Fibroblast of skin of left quadriceps (primary cell): Measurements from ENCODE around the gene NCOR2.

Source experiments
- DNase-seq, 2 experiments: peaks; one replicate each; pipeline ENCODE4 v3.0.0-alpha.2; 2013; ENCODE audit warnings: low read depth in 2 of 2

The NCOR2 gene

GRCh38 chr12:124560146-124560890 is 7.1 kb downstream of the NCOR2 start:
- DNase-seq = no peak

DNA sequence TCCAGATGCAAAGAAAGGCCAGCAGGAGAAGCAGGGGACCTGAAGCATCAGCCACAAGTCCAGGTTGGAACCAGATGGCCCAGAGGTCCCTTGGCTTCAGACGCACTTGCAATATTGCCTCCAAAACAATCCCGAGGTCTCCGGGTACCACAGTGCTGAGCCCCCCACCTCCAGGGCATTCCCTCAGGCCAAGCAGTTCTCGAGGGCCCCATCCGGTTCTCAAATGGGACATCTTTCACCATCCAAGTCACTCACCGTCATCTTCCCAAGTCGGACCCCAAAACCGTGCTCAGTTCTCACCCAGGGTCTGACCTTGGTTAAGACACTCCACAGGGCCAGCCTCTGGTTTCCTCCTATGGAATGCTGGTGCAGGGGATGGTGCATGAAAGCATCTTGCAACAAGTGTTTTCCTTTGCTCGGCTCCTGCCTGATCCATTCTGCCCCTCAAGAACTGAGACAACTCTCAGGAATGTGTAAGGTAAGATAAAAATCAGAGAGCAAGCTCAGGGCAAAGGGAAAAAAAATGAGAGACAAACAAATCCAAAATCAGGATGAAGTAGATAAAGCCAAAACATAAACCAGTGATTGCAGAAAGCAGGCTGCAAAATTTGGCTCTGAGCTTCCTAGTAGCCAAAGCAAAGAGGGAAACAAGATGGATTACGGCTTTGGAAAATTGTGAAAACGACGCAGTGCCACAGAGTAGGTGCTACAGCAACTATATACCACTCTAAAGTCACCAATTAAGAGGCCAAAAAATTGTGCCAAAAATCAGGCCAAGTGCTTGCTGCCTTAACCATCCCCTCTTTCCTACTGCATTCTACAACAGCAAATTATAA is 8.0 kb downstream of the NCOR2 start:
- DNase-seq = no peak

GRCh38 chr12:124558313-124558712 is 9.1 kb downstream of the NCOR2 start:
- DNase-seq = no peak

DNA sequence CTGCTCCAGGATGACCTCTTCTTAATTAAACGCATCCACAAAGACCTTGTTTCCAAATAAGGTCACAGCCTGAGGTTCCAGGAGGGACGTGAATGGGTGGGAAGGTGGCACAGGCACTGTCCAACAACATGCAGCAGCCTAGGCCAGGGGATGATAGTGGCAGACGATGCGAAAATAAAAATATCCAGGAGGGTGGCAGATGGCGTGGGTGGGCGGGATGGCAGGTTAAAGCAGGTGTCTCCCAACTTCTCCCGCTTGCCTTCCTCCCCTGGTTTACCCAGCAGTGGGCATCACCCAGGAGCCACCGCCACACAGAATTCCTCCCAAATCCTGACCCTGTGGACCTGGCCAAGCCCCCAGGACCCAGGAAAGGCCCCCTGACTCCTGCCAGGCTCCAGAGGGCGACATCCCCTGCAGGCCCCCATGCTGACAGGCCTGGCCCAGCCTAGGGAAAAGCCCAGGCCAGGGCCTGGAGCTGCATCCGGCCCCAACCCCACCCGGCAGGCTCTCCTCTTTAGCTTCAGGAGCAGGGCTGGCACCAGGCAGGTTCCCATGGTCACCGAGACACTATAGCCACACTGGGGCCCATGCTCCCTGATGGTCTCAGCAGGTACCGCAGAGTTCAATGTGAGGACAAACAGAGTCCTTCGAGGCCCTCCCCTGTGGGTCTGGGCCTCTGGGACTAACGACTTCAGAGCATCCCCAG is 9.7 kb downstream of the NCOR2 start:
- DNase-seq = no peak

DNA sequence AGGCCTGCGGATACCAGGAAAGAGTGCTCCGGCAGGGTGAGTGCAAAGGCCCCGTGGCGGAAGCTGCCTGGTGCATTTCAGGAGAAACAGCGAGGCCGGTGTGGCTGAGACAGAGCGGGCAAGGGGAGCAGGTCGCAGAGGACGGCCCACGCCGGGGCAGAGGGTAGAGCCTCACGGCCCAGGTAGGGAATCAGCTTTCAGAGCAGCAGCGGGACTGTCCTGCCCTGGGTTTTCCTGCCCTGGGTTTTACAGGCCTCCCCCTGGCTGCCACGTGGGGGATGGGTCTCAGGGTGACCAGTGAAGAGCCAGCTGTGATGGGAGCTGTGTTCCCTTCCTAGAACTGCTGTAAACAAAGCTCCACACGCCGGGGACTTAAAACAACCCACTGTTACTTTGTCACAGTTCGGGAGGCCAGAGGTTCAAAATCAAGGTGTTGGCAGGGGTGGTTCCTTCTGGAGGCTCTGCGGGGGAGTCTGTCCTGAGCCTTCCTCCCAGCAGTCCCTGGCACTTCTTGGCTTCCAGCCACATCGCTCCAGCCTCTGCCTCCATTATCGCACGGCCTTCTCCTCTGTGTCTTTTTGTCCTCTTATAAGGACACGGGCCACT is 10.4 kb downstream of the NCOR2 start:
- no peak for DNase-seq

DNA sequence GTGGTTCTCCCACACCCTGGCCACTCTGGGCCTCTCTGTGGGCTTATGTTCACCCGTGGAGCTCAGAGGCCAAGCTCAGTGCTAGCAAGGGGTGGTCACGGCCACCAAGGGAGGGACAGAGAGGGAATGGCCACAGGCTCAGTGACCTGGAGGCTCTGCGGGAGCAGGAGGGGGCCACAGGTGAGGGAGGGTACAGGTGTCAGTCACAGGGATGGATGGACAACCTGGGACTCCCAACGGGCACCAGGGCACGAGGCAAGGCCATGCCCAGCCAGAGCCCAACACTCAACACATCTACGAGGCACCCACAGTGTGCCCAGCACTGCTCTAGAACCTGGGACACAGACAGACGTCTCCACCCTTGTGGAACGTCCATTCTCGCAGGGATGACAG is 11.3 kb downstream of the NCOR2 start:
- no peak for DNase-seq

DNA sequence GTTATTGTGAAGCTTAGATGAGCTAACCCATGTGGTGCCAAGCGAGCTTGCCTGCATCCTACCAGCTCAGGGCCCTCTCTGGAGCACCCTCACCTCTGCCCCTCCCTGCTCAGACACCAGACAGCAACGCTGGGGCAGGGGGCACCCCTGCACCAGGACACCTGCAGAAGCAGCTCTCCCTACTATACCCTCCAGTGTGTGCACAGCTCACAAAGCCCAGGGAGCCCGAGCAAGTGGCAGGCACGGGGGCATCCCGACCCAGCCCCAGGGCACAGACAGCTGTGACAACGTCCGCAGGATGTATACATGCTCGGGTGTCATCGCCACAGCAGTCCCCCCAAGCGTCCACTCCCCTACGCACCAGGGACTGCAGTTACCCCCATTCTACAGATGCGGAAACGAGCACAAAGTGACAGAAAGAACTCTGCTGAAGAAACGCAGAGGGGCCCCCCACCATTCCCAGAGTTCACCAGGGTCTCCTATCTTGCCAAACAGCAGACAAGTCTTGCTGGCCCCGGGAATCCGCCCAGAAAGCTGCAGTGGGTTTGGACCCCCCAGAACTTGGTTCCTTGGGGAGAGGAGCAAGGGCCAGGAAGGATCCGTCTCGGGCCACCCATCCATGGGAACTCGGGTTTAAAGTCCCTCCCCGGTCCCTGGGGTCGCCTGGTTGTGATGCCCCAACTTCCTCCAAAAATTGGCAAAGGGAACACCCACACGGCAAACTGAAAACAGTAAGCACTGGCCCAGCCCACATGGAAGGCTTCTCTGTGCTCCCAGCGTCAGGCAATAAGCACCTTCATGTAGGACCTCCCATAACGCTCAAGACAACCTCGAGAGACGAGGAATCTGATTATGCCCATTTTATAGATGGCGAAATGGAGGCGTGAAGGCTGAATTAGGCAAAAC is 12.0 kb downstream of the NCOR2 start:
- no peak for DNase-seq

DNA sequence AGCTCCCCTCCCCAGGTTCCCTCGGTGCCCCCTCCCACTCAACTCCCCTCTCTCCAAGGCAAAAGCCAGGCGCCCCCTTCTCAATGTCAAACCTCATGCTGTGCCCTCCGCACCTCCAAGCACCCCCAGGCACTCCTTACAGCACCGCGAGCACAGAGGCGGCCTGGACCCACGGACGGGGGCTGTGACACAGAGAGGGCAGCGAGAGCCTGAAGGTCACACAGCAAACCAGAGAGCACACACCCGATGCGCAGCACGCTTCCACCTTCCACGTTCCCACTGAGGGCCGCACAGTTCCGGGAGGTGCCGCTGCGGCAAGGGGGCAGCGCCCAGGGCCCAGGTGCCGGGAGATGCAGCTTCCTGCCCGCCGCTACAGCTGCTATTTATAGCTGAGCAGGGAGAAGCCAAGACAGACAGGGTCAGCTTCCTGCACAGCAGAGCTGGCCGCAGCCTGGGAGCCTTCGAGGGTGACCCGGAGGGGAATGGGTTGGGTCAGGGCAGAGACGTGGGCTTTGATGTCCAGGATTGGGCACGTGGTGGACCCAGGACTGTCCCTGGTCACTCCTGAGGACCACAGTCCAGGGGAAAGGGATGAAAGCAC is 12.9 kb downstream of the NCOR2 start:
- DNase-seq = no peak

DNA sequence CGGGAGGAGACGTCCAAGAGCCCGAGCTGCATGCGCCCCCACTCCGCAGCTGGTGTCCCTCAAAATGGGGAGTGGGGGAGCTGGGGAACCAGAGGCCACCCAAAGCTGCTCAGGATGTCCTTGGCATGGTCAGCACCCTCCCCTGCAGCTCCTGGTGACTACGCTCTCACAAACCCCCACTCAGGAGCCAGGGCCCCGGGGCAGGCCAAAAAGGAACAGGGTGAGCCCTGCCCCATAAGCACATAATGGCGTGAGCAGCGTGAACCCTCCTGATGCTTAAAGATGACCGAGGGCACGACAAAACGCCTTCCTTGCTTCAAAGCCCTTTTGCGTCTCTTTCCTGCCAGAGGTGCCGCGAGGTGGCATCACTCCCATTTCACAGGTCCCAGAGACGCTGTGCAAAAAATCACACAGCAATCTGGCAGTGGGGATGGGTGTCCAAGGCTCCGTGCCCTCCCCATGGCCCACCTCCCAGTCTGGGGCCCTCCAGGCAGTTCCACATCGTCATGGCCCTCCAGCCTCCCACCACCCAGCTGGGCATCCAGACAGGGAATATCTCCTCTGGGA is 13.5 kb downstream of the NCOR2 start:
- DNase-seq = no peak

- DNase-seq = no peak
Measured at GRCh38 chr12:124551268-124552144, 15.9 kb downstream of the NCOR2 start.

DNA sequence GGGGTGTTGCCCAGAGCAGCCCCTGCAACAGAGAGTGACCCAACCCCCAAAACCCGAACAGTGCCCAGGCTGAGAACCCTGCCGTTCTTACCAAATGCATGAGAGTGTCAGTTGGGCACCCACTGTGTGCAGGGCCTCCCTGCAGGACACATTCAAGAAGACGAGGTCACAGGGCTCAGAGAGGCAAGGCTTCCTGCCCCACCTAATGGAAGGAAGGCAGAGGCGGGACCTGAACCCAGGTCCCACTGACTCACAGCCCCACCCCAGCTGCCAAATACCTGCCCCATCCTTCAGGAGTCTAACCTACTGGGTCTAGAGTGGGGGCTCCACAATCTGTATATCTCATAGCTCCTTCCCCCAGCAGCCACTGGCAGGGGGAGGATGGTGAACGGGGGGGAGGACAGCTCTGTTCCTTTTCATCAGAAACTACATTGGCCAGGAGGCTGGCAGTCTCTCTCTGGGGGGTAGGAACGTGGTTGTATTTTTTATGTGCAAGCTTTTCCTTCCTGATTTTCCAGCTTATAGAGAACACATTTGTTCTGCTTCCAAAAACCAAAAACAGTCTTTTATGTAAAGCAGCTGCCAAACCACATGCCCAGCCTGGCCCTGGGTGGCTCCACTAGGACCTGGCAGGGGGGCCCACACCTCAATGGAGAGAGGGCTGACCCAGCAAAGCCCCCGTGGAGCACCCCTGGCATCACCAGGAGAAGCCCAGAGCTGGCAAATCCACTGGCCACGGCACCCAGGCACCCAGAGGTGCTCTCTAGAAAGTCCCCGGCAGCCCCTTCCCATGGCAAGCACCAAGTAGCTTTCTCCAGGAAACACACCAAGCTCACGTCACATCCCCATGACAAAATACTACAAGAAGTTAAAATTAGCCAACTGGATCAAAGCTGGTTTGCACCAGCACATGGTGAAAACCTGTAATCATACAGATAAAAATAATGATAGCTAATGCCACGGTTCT is 17.0 kb downstream of the NCOR2 start:
- DNase-seq = no peak

- no peak for DNase-seq
Measured at GRCh38 chr12:124549629-124550028, 17.8 kb downstream of the NCOR2 start.

GRCh38 chr12:124548854-124549378 is 18.5 kb downstream of the NCOR2 start:
- no peak for DNase-seq

DNA sequence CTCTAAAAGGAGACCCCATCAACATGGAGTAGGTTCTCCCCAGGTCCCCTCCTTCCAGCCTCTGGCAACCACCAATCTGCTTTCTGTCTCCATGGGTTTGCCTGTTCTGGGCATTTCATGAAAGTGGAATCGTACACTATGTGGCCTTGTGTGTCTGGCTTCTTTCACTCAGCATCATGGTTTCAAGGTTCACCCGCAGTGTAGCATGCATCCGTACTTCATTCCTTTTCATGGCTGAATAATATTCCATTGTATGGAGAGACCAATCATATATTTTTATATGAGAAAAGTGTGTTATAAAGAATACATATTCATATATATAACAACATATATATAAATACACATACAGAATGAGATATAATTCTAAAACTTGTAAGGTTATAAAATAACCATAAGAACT is 19.8 kb downstream of the NCOR2 start:
- no peak for DNase-seq

DNA sequence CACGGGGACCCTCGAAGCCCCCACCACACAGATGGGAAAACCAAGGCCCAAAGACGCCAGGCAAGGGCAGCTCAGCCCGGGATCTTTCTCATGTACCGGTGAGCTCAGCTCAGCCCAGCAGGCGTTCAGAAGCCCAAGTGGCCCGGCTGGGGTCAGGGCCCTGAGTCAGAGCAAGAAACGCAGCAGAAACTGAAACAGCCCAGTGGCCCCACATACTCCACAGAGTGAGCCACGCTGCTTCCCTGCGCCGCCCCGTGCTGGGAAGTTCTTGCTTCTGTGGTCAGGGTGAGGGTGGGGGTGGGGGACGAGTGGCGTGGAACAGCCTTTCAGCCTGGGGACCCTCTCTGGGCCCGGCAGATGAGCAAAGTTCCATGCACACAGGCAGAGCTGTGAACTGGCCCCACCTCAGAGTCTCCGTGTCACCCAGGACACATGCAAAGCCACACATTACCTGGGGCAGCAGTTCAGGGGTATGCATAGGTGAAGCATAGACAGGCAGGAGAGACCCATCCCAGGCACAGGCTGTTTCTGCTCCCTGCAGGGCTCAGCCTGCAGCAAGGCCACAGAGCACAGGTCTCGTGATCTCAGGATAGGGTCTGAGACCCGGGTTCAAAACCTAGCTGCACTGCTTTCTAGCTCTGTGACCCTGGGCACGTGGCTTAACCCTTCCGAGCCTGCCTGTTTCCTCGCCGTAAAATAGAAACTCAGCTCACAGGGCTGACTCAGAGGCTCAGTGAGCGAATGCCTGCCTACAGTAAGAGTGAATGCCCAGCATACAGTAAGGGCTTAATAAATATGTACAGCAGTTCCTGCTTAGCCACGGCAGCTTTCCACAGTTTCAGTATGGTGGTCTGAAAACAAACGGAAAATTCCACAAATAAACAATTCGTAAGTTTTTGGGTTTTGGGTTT is 21.6 kb downstream of the NCOR2 start:
- DNase-seq = no peak

DNA sequence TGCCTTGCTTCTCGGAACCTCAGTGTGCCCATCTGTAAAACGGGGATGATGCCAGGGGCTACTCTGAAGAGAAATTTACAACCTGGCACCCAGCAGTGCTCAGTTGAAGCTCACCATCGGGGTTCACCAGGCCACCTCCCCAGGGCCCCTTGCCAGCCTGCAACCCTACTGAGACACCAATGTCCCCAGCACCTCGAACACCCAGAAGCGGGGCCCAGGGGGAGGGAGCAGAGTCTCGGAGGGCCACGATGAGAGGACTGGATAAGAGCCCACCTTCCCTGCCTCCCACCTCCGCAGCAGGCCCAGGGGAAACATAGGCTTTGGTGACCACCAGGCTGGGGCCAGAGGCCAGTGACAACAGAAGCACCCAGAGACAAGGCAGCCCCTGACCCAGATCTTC is 22.4 kb downstream of the NCOR2 start:
- no peak for DNase-seq
